Colonic mucosa (tissue), 4 donors: ENCODE measurements around the gene COL18A1. TPM values are rescaled to one million over a fixed set of nuclear protein-coding genes. Genes with fewer than 3 reads are reported as not detected.

Source experiments
- DNase-seq: peaks from one replicate; pipeline ENCODE4 v3.0.0-alpha.2; 2020
- H3K27ac ChIP-seq: fragments of 200-600 bp; one replicate; pipeline ENCODE4 v1.8.0; 2021
- H3K27me3 ChIP-seq: fragments of 200-600 bp; one replicate; pipeline ENCODE4 v1.8.0; 2021
- H3K36me3 ChIP-seq: fragments of 200-600 bp; one replicate; pipeline ENCODE4 v1.8.0; 2021
- H3K4me1 ChIP-seq: fragments of 200-600 bp; one replicate; pipeline ENCODE4 v1.8.0; 2021; ENCODE audit warnings: mild to moderate bottlenecking
- H3K4me3 ChIP-seq: fragments of 200-600 bp; one replicate; pipeline ENCODE4 v1.8.0; 2021
- H3K9ac ChIP-seq, 2 donors: one replicate each; pipeline ENCODE4 v1.7.0; 2013; ENCODE audit warnings: control low read depth in 2 of 2, low read depth in 2 of 2, low read length in 2 of 2
- H3K9me3 ChIP-seq: fragments of 200-600 bp; one replicate; pipeline ENCODE4 v1.8.0; 2021
- intact Hi-C: fragments of 100-400 bp; cut with DNase I; formaldehyde crosslinking; loops from one replicate; pipeline ENCODE4 v1.14.1; 2022
- total RNA-seq, 2 donors: library from RNA; stranded (reverse); fragmentation: NEBNext Ultra II Directional in 1 of 2; extraction: Animal tissue kit (Norgen Biotek cat#: 25700) in 1 of 2; gene quantifications; one replicate each; pipeline ENCODE4 v1.2.1, GENCODE V29; 2021
- TF ChIP-seq, protein P1 (sequence below): fragments of 200-600 bp; IDR thresholded peaks from one replicate; pipeline ENCODE4 v1.8.0; 2022; ENCODE audit warnings: antibody characterized with exemption, mild to moderate bottlenecking
- donor health status: healthy.
- donor health status: DM: no; HTN: no; CAD: no.
- donor health status: DM: no; HTN: no; CAD: no.

COL18A1 gene
- total RNA-seq, 2 donors from 2014 or later, result 8.4 to 22.3 TPM

DNA sequence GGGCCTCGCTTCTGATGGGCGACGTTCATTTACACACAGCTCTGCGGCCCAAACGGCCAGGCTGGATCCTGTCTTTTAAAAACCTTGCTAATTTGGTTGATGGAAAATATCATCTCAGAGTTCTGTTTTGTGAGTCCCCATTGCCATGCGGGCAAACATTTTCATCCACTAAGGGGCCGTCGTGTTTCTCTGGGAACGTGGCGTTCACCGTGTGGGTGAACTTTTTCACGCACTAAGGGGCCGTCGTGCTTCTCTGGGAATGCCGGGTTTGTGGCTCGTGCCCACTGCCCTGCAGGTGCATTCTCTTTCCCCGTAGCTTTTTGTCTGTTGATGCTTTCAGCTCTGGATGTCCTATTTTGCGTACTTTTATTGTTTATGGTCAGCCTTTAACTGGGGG is 6.8 kb downstream of the COL18A1 start:
- Histone ChIP-seq H3K4me1 (no peaks in the 10 kb centered on the region), H3K36me3 (no peaks in the 10 kb centered on the region), H3K27ac (no peak overlapping the region), H3K9ac (no peak overlapping the region), H3K4me3 (no peak overlapping the region), H3K9me3 (no peaks in the 10 kb centered on the region), H3K27me3 (peaks cover 3% of the 10 kb centered on the region)
- intact Hi-C loops, result no loop called here
- TF ChIP-seq, protein P1, sequence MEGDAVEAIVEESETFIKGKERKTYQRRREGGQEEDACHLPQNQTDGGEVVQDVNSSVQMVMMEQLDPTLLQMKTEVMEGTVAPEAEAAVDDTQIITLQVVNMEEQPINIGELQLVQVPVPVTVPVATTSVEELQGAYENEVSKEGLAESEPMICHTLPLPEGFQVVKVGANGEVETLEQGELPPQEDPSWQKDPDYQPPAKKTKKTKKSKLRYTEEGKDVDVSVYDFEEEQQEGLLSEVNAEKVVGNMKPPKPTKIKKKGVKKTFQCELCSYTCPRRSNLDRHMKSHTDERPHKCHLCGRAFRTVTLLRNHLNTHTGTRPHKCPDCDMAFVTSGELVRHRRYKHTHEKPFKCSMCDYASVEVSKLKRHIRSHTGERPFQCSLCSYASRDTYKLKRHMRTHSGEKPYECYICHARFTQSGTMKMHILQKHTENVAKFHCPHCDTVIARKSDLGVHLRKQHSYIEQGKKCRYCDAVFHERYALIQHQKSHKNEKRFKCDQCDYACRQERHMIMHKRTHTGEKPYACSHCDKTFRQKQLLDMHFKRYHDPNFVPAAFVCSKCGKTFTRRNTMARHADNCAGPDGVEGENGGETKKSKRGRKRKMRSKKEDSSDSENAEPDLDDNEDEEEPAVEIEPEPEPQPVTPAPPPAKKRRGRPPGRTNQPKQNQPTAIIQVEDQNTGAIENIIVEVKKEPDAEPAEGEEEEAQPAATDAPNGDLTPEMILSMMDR, result no peak
- DNase-seq, result no peak

DNA sequence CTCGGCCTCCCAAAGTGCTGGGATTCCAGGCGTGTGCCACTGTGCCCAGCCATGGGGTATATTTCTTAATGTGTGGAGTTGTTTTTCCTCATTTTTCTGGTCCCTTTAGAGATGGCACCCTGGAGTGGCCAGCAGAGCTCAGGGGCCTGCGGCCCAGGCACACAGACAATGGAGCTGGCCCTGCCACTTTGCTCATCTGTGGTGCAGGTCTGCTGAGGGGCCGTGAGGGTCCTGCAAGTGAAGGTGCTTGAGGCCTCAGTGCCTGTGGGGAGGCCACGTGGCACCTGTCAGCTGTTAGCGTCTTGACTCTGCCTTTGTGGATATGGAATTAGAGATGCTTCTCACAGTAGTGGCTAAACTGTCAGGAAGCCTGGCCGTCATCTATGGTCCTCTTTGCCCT is 7.5 kb downstream of the COL18A1 start:
- TF ChIP-seq, protein P1, result no peak
- Histone ChIP-seq H3K4me3 (no peak overlapping the region), H3K9me3 (no peaks in the 10 kb centered on the region), H3K36me3 (no peaks in the 10 kb centered on the region), H3K9ac (no peak overlapping the region), H3K4me1 (no peaks in the 10 kb centered on the region), H3K27me3 (no peaks in the 10 kb centered on the region), H3K27ac (no peak overlapping the region)
- DNase-seq, result no peak
- intact Hi-C loops, result no loop called here

DNA sequence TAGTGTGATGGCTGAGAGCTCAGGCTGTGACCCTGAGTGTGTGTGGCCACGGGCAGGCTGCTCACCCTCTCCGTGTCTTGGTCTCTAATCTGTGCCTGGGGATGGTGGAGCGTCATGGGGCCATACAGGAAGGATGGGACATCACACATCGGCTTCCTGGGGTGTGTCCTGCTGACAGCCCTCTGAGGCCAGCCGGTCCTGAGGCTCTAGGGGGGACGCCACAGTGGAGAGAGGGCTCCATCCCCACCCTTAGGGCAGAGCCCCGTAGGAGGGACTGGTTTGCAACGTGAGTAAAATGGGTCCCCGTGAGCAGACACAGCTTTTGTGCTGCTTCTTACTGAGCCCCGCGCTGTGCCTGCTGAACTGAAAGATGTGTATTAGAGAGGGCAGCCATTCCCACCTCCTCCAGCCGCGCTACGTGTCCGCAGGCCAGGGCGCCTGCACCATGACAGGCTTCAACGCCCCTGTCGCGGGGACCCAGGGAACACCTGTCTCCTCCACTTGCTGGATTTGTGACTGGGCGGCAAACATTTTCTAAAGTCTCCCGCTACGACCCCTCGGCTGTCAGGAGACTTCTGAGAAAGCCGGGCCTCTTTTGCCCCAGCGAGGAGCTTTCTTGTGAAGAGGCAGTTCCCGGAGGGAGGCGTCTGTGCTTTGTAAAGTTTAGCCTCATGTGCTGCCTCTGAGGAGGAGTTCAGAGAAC is 8.1 kb downstream of the COL18A1 start:
- intact Hi-C loops, result no loop called here
- TF ChIP-seq, protein P1, result no peak
- Histone ChIP-seq H3K36me3 (no peaks in the 10 kb centered on the region), H3K27me3 (no peaks in the 10 kb centered on the region), H3K9me3 (no peaks in the 10 kb centered on the region), H3K4me3 (no peak overlapping the region), H3K9ac (no peak overlapping the region), H3K27ac (no peak overlapping the region), H3K4me1 (no peaks in the 10 kb centered on the region)
- DNase-seq, result no peak

DNA sequence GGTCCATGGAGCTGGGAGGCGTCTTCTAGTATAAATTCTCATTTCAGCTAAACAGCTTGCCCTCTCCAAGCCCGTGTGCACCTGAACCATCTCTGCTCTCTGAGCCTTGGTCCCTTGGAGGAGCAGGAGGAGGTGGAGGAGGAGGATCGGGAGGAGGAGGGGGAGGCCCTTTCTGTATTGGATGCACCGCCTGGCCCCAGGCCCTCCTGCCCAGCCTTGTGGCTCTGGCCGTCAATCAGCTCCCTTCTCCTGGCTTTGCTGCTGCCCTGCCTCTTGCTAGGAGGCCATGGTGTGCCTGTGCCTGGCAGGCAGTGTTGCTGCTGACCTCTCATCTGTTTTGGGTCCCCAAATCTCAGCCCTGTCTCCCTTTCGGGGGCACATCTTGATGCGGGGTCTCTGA is 9.0 kb downstream of the COL18A1 start:
- TF ChIP-seq, protein P1, result no peak
- Histone ChIP-seq H3K9ac (no peak overlapping the region), H3K9me3 (no peaks in the 10 kb centered on the region), H3K4me3 (no peak overlapping the region), H3K36me3 (no peaks in the 10 kb centered on the region), H3K27ac (no peak overlapping the region), H3K4me1 (no peaks in the 10 kb centered on the region), H3K27me3 (no peaks in the 10 kb centered on the region)
- intact Hi-C loops, result no loop called here
- DNase-seq, result no peak

DNA sequence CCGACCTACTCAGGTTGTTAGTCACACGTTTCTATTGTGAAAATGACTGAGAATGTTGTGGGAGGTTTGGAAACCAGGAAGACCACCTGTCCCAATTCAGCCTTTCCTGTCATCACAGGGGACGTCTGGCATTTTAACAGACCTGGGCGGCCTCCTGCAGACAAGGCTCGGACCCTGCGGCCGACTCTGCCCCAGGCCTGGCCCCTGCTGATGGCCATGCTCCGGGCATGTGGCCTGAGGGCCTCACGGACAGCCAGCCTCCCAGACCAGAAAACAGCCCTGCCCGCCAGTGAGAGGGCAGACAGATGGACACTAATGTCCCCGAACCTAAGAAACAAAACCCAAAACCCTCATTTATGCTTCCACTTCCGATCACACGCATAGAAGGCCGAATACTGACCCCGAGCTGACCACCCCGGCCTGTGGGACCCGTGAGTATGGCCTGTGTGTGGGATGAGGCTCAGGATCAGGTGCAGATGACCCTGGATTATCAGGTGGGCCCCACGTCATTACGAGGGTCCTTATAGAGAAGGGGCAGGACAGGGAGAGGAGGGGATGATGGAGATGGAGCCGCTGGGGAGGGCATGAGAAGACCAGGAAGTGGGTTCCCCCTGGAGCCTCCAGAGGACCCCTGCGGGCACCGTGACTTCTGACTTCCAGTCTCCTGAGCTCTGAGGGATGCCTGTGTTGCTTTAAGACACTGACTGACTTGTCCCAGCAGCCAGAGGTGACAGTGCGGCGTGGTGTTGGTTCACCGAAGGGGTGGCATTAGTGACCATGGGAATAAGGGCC is 9.6 kb downstream of the COL18A1 start:
- Histone ChIP-seq H3K4me1 (no peaks in the 10 kb centered on the region), H3K36me3 (no peaks in the 10 kb centered on the region), H3K27me3 (no peaks in the 10 kb centered on the region), H3K27ac (no peak overlapping the region), H3K4me3 (no peak overlapping the region), H3K9me3 (no peaks in the 10 kb centered on the region), H3K9ac (no peak overlapping the region)
- TF ChIP-seq, protein P1, result no peak
- intact Hi-C loops, result no loop called here
- DNase-seq, result no peak
